ENCODE results near the gene ZNF423. TPM values are rescaled to one million over a fixed set of nuclear protein-coding genes. Genes with fewer than 3 reads are reported as not detected.

The ZNF423 gene
- total RNA-seq, 1 donor from 2014 or later = 11.9 TPM

- Histone ChIP-seq H3K27ac (no peak overlapping the region), H3K36me3 (no peaks in the 10 kb centered on the region), H3K9me3 (no peaks in the 10 kb centered on the region), H3K4me1 (no peaks in the 10 kb centered on the region), H3K27me3 (no peaks in the 10 kb centered on the region), H3K4me3 (no peak overlapping the region)
- DNase-seq = no peak
- TF ChIP-seq CTCF (IDR thresholded peaks at IDR 0.05) = no peak
- ATAC-seq = no peak
- intact Hi-C loops (cut with DNase I) = no loop called here
Observed at GRCh38 chr16:49505556-49505955, 350.4 kb downstream of the ZNF423 start.

GRCh38 chr16:49504626-49505025 is 351.3 kb downstream of the ZNF423 start:
- intact Hi-C loops (cut with DNase I) = no loop called here
- DNase-seq = peak; percentile 36
- Histone ChIP-seq H3K27me3 (no peaks in the 10 kb centered on the region), H3K4me3 (no peak overlapping the region), H3K27ac (no peak overlapping the region), H3K9me3 (no peaks in the 10 kb centered on the region), H3K36me3 (no peaks in the 10 kb centered on the region), H3K4me1 (no peaks in the 10 kb centered on the region)
- TF ChIP-seq CTCF (IDR thresholded peaks at IDR 0.05) = no peak
- no peak for ATAC-seq

GRCh38 chr16:49504023-49504364 is 351.9 kb downstream of the ZNF423 start:
- DNase-seq (peak; percentile 36), ATAC-seq (no peak)
- H3K9me3 ChIP-seq = no peaks in the 10 kb centered on the region
- no peaks in the 10 kb centered on the region for H3K36me3 ChIP-seq
- intact Hi-C loops (cut with DNase I) = no loop called here
- H3K27ac ChIP-seq = no peak overlapping the region
- no peak overlapping the region for H3K4me3 ChIP-seq
- no peak for TF ChIP-seq CTCF (IDR thresholded peaks at IDR 0.05)
- H3K4me1 ChIP-seq = no peaks in the 10 kb centered on the region
- H3K27me3 ChIP-seq = no peaks in the 10 kb centered on the region

GRCh38 chr16:49503256-49504022 is 352.5 kb downstream of the ZNF423 start:
- Histone ChIP-seq H3K36me3 (no peaks in the 10 kb centered on the region), H3K9me3 (no peaks in the 10 kb centered on the region), H3K4me1 (no peaks in the 10 kb centered on the region), H3K4me3 (no peak overlapping the region), H3K27me3 (no peaks in the 10 kb centered on the region), H3K27ac (no peak overlapping the region)
- TF ChIP-seq CTCF (IDR thresholded peaks at IDR 0.05) = no peak
- intact Hi-C loops (cut with DNase I) = no loop called here
- DNase-seq (no peak), ATAC-seq (no peak)

GRCh38 chr16:49502136-49502881 is 353.6 kb downstream of the ZNF423 start:
- intact Hi-C loops (cut with DNase I) = no loop called here
- ATAC-seq (no peak), DNase-seq (no peak)
- no peak for TF ChIP-seq CTCF (IDR thresholded peaks at IDR 0.05)
- H3K4me1 ChIP-seq = no peaks in the 10 kb centered on the region
- H3K9me3 ChIP-seq = no peaks in the 10 kb centered on the region
- no peaks in the 10 kb centered on the region for H3K27me3 ChIP-seq
- H3K27ac ChIP-seq = no peak overlapping the region
- H3K36me3 ChIP-seq = no peaks in the 10 kb centered on the region
- no peak overlapping the region for H3K4me3 ChIP-seq
